Measurements from ENCODE around the gene METTL23. TPM values are rescaled to one million over a fixed set of nuclear protein-coding genes. Genes with fewer than 3 reads are reported as not detected.

METTL23 gene
- total RNA-seq, 1 experiment from 2014 or later: 40.5 TPM

DNA sequence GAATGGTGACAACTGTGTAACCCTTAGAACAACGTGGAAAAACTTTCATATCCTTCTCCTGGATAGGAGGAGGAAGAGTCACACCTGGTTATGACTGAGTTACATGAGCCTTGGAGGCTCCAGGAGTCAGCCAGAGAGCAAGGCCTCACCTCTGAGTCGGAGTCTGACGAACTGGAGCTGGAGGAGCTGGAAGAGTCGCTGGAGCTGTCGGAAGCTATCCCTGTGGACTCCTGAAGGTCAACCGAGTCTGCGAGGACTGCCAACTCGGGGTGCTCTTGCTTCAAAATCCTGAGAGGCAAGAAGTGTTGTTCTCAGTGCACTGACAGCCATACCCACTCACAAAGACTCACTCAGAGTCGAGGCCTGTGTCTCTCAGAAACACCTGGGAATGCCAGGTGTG lies 6.4 kb upstream of the METTL23 start:
- no peak overlapping the region for H2AFZ ChIP-seq
- intact Hi-C loops (cut with micrococcal nuclease; ENCODE audit: unreplicated experiment): no loop called here
- no peaks in the 10 kb centered on the region for H3K27me3 ChIP-seq (ENCODE audit: insufficient read depth, low read depth)
- H4K20me1 ChIP-seq (ENCODE audit: insufficient read depth): no peaks in the 10 kb centered on the region
- POLR2A ChIA-PET (ENCODE audit: unreplicated experiment): interaction anchor here (0.6 kb wide), 1 partner anchor 246 kb away, joined by 4 read pairs; no protein-coding TSS in a partner anchor
- TF ChIP-seq, protein P1, sequence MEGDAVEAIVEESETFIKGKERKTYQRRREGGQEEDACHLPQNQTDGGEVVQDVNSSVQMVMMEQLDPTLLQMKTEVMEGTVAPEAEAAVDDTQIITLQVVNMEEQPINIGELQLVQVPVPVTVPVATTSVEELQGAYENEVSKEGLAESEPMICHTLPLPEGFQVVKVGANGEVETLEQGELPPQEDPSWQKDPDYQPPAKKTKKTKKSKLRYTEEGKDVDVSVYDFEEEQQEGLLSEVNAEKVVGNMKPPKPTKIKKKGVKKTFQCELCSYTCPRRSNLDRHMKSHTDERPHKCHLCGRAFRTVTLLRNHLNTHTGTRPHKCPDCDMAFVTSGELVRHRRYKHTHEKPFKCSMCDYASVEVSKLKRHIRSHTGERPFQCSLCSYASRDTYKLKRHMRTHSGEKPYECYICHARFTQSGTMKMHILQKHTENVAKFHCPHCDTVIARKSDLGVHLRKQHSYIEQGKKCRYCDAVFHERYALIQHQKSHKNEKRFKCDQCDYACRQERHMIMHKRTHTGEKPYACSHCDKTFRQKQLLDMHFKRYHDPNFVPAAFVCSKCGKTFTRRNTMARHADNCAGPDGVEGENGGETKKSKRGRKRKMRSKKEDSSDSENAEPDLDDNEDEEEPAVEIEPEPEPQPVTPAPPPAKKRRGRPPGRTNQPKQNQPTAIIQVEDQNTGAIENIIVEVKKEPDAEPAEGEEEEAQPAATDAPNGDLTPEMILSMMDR (conservative IDR thresholded peaks at IDR 0.05): no peak
- no peak for TF ChIP-seq EZH2 (IDR thresholded peaks at IDR 0.05; ENCODE audit: low read depth)
- no TSS peak for BruUV-seq (replicated peaks)
- DNase-seq: no peak
- H3K79me2 ChIP-seq (ENCODE audit: low read depth): peaks cover 22% of the 10 kb centered on the region
- H3K4me2 ChIP-seq: no peak overlapping the region
- CTCF ChIA-PET: no interaction called here
- H3K36me3 ChIP-seq (ENCODE audit: low read depth): 0 out of 2 replicates have a peak, but pooled peaks cover 6% of the 10 kb centered on the region
- H3K9me3 ChIP-seq (ENCODE audit: insufficient read depth, low read depth): no peaks in the 10 kb centered on the region
- no peak overlapping the region for H3K4me3 ChIP-seq
- no peaks in the 10 kb centered on the region for H3K9me2 ChIP-seq (ENCODE audit: insufficient read depth)
- no peak overlapping the region for H3K27ac ChIP-seq
- H3K4me1 ChIP-seq (replicated peaks; ENCODE audit: insufficient read depth): no peaks in the 10 kb centered on the region
- H3F3A ChIP-seq (ENCODE audit: insufficient read depth, low read depth): peaks cover 4% of the 10 kb centered on the region; the same call in 1 of the 2 replicates

DNA sequence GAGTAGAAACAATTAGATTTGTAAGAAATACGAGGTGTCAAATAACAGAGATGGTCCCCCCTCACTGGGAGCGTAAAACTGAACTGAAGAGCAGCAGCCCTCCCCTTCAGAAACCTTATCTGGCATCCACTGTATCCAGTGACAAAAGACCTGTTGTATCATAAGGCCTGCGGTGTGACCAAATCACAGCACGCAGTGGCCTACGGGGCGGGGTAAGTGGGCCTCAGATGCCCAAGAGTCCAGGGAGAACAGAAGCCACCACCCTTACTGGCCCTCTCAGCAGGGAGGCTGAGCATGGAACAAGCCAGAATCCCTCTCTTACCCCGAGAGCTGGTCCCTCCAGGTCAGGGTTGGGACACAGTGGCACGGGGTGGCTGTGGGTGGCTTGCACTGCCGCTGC lies 5.7 kb upstream of the METTL23 start:
- no peak for DNase-seq

DNA sequence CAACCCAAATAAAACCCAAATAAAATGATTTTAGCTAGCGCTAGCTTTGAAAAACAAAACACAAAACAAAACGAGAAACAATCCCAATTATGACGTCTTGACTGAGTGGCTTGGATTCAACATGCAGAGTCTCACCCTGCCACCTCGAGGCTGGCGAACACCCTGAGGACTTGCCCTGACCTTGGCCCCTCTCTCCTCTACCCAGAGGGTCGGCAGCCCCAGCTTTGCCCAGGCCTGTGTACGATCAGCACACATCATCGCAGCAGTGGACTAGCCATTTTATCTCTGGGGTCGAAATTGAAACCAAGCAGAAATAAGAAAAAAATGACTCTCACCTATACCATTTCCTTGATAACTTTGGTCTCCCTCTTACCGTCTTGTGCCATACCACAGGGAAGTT lies 5.2 kb upstream of the METTL23 start:
- Histone ChIP-seq H3K4me1 (replicated peaks; ENCODE audit: insufficient read depth) (peaks cover 3% of the 10 kb centered on the region; the same call in 1 of the 2 replicates), H3K9me2 (ENCODE audit: insufficient read depth) (no peaks in the 10 kb centered on the region), H3F3A (ENCODE audit: insufficient read depth, low read depth) (no peaks in the 10 kb centered on the region), H3K79me2 (ENCODE audit: low read depth) (peaks cover 29% of the 10 kb centered on the region), H3K36me3 (ENCODE audit: low read depth) (0 out of 2 replicates have a peak, but pooled peaks cover 6% of the 10 kb centered on the region), H3K4me3 (no peak overlapping the region), H2AFZ (no peak overlapping the region), H3K27me3 (ENCODE audit: insufficient read depth, low read depth) (no peaks in the 10 kb centered on the region), H3K4me2 (no peak overlapping the region), H3K27ac (no peak overlapping the region), H4K20me1 (ENCODE audit: insufficient read depth) (no peaks in the 10 kb centered on the region), H3K9me3 (ENCODE audit: insufficient read depth, low read depth) (no peaks in the 10 kb centered on the region)
- POLR2A ChIA-PET (ENCODE audit: unreplicated experiment): no interaction called here
- no peak for TF ChIP-seq EZH2 (IDR thresholded peaks at IDR 0.05; ENCODE audit: low read depth)
- TF ChIP-seq, protein P1 (conservative IDR thresholded peaks at IDR 0.05): no peak
- no peak for DNase-seq
- no TSS peak for BruUV-seq (replicated peaks)
- CTCF ChIA-PET: no interaction called here
- intact Hi-C loops (cut with micrococcal nuclease; ENCODE audit: unreplicated experiment): no loop called here

More for the DNA sequence above, 5.7 kb upstream of the METTL23 start:
- intact Hi-C loops (cut with micrococcal nuclease; ENCODE audit: unreplicated experiment): no loop called here
- H3K27me3 ChIP-seq (ENCODE audit: insufficient read depth, low read depth): no peaks in the 10 kb centered on the region
- no peak overlapping the region for H3K4me2 ChIP-seq
- peaks cover 29% of the 10 kb centered on the region for H3K79me2 ChIP-seq (ENCODE audit: low read depth)
- ChIA-PET POLR2A (ENCODE audit: unreplicated experiment) (no interaction called here), CTCF (no interaction called here)
- no peaks in the 10 kb centered on the region for H3K9me3 ChIP-seq (ENCODE audit: insufficient read depth, low read depth)
- peaks cover 3% of the 10 kb centered on the region; the same call in 1 of the 2 replicates for H3K4me1 ChIP-seq (replicated peaks; ENCODE audit: insufficient read depth)
- H4K20me1 ChIP-seq (ENCODE audit: insufficient read depth): no peaks in the 10 kb centered on the region
- H3K27ac ChIP-seq: no peak overlapping the region
- H3K36me3 ChIP-seq (ENCODE audit: low read depth): 0 out of 2 replicates have a peak, but pooled peaks cover 6% of the 10 kb centered on the region
- BruUV-seq (replicated peaks): no TSS peak
- TF ChIP-seq, protein P1 (conservative IDR thresholded peaks at IDR 0.05): no peak
- no peak for TF ChIP-seq EZH2 (IDR thresholded peaks at IDR 0.05; ENCODE audit: low read depth)
- no peaks in the 10 kb centered on the region for H3F3A ChIP-seq (ENCODE audit: insufficient read depth, low read depth)
- H2AFZ ChIP-seq: no peak overlapping the region
- no peaks in the 10 kb centered on the region for H3K9me2 ChIP-seq (ENCODE audit: insufficient read depth)
- no peak overlapping the region for H3K4me3 ChIP-seq

All from PC-9 (cell line).